Heart left ventricle (tissue), 13 donors: ENCODE results near the gene GLRX3.

ENCODE experiments used
- POLR2A ChIP-seq, 2 donors: fragments of 450-650 bp; IDR thresholded peaks; one replicate each; pipeline ENCODE4 v1.6.1; 2017; ENCODE audit warnings: antibody characterized with exemption in 2 of 2, mild to moderate bottlenecking in 2 of 2, moderate library complexity in 2 of 2
- TF ChIP-seq, protein P1 (sequence below), 12 donors: fragments of 200-600 bp; sonication (generic) in 4 of 12; IDR thresholded peaks; one replicate each; pipeline versions ENCODE4 v1.5.0 to v1.8.0; 2018 to 2022; ENCODE audit warnings: antibody characterized with exemption in 12 of 12, mild to moderate bottlenecking in 5 of 12
- donor health status: ischemic (EF 13 %, LVEDD 7.1; RV severe dilation, severe dysfunction).
- donor health status: DM: no; HTN: yes; CAD: no.
- donor health status: DM: no; HTN: no; CAD: no.
- donor health status: ischemic (EF 25% LVEDD 6.9; RV normal size, moderate dysfunction).
- donor health status: ischemic (EF 25% LVEDD 5.7; RV mildly dilated, moderate dysfunction).
- donor health status: ischemic (EF 35%, LVEDD 5.7; RV mildly dilated, moderate dysfunction).
- donor health status: nonischemic (EF 11% LVEDD 7.7; RV severe dilation, severe dysfunction).
- donor health status: DM: yes; HTN: yes; CAD: no.
- donor health status: PGD.
- donor health status: ischemic (EF 29% LVEDD 5.4; RV normal size, mild dysfunction).
- donor health status: nonischemic (EF 23%, LVEDD 6.1; RV moderate dilation, normal function).

DNA sequence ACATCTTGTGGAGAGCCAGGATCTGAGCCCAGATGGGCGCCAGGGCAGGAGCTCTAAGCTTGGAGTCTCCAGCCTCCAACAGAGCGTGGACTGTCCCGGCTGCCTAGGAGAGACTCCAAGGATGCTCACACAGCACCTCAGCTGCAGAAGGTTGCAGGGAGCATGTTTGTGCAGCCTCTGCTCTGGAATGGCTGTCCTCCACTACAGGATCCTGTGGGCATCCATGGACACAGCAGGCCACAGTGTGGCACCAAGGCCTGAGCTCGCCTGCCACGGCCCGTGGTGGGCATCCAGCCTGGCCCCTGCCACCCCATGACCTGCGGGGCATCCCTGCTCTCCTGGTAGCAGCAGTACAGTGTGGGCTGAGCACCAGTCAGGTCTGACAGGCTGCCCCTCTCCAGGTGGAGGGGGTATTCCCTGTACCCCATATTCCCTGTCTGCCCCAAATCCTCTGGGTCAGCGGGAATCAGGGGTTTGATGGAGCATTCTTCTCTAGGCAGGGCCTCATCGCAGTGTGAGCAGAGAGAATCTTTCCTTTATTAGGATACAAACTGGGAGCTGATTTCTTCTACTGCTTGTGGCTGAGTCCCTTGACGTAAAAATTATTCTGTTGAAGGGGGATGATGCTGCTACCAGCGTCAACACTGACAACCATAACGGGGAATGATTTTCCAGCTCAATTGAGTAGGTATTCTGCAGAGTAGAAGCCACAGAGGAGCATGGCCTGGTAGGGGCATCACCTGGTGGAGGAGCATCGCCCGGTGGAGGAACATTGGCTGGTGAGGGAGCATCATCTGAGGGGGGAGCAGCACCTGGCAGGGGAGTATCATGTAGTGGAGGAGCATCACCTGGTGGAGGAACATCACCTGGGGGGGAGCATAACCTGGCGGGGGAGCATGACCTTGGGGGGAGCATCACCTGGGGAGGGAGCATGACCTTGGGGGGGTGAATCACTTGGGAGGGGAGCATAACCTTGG is 60.6 kb downstream of the GLRX3 start:
- TF ChIP-seq, protein P1, sequence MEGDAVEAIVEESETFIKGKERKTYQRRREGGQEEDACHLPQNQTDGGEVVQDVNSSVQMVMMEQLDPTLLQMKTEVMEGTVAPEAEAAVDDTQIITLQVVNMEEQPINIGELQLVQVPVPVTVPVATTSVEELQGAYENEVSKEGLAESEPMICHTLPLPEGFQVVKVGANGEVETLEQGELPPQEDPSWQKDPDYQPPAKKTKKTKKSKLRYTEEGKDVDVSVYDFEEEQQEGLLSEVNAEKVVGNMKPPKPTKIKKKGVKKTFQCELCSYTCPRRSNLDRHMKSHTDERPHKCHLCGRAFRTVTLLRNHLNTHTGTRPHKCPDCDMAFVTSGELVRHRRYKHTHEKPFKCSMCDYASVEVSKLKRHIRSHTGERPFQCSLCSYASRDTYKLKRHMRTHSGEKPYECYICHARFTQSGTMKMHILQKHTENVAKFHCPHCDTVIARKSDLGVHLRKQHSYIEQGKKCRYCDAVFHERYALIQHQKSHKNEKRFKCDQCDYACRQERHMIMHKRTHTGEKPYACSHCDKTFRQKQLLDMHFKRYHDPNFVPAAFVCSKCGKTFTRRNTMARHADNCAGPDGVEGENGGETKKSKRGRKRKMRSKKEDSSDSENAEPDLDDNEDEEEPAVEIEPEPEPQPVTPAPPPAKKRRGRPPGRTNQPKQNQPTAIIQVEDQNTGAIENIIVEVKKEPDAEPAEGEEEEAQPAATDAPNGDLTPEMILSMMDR (IDR thresholded peaks at IDR 0.05), result no peak
- TF ChIP-seq POLR2A (IDR thresholded peaks at IDR 0.05), result no peak
